IPS DF 19.7 (cell line): ENCODE data around the gene SLCO2B1.

Experiments used
- DNase-seq: peaks from one replicate; pipeline ENCODE4 v3.0.0-alpha.2; 2013; ENCODE audit warnings: low read depth, low spot score

Gene SLCO2B1

GRCh38 chr11:75145196-75145971 lies 5.5 kb upstream of the SLCO2B1 start:
- no peak for DNase-seq

GRCh38 chr11:75145972-75146519 lies 4.9 kb upstream of the SLCO2B1 start:
- DNase-seq: no peak

- DNase-seq: no peak
Measured at GRCh38 chr11:75146711-75147110, 4.2 kb upstream of the SLCO2B1 start.

GRCh38 chr11:75147191-75147874 lies 3.6 kb upstream of the SLCO2B1 start:
- no peak for DNase-seq

DNA sequence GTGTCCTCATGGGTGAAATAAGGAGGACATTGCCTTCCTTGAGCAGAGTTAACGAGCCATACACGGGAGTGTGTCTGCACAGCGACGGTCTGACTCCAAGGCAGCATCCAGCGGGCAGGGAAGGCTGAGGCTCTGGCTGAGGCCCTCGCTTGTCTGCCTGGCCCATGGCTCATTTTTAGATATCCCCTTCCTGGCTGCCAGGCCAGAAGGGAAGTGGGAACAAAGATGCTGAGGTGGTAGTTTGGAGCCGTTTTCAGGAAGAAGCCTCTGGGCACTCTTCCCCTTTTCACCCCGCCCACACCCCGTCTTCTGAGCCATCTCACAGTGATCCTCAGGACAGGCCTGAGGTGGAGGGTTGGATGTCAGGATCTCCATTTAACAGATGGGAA lies 3.0 kb upstream of the SLCO2B1 start:
- no peak for DNase-seq

- no peak for DNase-seq
Measured at GRCh38 chr11:75148436-75148983, 2.4 kb upstream of the SLCO2B1 start.

DNA sequence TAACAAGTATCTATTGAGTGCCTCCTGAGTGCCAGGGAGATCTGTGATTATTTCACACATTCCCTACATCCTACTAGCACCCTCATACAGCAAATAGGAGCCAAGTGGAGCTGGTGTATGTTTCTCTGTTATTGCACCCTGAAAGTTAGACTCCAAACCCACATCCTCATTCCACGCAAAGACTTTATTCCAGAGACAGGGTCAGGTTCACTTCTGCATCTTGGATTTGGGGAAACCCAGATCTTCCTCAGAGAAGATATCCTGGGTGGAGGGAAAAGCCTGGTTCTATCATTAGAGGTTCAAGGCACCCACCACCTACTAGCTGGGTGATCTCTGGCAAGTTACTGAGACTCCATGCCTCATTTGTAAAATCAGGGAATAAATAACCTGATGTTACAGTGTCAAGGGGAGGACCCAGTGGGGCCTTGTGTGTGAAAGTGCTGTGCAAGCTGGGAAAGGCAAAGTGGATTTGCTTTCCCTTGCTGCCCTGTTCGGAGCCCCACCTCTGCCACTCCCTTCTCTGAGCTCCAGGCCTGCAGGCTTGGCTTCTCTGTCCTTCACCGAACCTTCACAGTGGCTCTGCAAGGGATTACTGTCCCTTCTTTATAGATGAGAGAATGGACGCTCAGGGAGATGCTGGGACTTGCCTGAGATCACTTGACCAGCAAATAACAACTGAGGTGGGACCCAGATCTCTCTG lies 991 bp upstream of the SLCO2B1 start:
- no peak for DNase-seq

DNA sequence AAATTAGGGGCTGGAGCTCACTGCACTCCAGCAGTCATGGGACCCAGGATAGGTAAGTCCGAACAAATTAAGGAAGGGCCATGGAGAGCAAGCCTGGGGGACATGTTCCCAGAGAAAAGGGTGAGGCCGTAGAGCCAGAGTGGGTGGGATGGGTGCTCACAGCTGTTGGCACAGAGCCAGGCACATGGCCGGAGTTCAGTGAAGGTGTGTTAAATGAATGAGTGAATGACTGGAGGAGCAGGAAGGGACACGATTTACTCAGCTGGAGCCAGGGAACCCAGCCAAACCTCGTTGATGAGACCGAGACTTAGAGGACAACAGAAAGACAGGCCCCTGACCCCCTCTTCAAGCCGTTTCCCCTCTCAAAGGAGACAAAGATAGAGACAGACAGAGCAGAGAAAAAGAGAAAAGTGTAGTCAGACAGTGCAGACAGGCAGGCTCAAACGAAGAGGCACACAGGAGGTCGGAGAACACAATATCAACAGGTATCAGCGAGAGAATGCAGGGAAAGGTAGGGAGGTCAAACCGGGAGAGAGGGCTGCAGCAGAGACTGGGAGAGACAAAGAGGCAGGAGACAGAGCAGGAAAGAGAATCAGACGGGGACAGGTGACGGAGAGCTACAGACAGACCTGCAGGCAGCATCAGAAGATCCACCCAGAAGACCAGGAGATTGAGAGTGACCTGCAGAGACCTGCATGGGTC lies 590 bp downstream of the SLCO2B1 start:
- no peak for DNase-seq

- no peak for DNase-seq
Measured at GRCh38 chr11:75152090-75152489, 1.2 kb downstream of the SLCO2B1 start.

DNA sequence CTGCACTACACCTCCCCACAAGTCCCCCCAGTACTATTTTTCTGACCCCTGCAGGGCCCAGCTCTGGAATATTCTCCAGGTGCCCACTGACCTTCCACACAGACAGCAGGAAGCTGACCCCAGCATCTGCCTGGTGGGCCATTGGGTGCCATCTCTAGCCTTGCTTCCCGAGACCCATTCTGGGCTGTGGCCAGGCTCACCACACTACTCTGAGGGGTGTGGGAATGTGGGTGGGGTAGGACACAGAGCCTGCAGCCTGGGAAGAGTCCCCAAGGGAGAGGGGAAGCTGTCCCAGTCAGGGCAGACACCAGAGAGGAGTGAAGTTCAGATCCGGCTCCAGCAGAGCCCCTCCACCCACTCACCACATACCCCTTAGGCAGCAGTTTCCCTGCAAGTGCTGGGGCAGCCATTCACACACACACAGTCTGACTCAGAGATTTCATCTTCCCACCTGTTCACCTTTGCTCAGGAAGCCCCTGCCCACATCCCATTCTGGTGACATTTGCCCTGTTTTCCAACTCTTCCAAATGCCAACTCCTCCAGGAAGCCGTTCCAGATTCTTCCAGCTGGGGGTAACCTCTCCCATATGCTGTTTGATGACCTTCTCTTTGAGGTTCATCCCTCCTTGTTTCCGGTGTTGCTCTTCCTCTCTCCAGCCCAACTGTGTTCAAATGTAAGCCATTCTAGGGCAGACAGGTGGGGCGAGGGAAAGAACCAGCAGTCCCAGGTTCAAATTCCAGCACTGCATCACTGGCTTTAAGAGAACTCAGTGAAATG lies 1.9 kb downstream of the SLCO2B1 start:
- DNase-seq: no peak

DNA sequence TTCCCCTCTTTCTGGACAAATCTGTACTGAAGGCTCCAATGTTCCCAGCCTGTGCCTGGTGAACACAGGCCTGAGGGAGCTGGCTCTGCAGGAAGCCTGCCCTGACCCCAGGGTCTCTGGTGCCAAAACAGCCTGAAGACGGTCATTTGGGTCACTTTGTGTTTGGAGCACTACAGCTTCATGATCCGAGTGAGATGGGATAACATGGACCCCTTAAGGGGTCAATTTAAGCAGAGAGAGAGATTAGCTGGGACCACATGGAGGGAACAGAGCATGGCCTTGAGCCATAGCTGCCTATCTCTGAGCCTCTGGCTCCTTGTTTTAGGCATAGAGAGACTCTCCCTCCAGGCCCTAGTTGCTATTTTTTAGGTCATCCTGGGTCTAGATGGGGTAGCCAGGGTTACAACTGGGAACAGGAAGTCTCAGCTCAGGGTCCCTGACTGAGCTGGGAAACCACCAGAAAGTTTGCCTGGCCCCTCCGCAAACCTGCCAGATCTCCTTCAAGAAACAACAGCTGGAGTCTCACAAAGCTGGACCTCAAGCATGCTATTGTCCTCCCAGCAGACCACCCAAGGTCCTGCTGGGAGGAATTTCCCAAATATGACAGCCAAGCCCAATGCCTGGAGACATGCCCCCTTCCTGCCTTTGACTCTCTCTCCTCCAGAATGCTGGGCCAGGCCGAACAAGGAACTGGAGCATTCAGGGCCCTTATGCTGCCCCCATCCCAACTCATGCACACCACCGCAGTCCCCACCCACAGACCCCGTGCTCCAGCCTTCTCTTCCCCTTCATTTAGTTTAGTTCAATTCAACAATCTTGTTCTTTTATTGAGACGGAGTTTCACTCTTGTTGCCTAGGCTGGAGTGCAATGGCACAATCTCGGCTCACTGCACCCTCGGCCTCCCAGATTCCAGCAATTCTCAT lies 4.0 kb downstream of the SLCO2B1 start:
- no peak for DNase-seq

DNA sequence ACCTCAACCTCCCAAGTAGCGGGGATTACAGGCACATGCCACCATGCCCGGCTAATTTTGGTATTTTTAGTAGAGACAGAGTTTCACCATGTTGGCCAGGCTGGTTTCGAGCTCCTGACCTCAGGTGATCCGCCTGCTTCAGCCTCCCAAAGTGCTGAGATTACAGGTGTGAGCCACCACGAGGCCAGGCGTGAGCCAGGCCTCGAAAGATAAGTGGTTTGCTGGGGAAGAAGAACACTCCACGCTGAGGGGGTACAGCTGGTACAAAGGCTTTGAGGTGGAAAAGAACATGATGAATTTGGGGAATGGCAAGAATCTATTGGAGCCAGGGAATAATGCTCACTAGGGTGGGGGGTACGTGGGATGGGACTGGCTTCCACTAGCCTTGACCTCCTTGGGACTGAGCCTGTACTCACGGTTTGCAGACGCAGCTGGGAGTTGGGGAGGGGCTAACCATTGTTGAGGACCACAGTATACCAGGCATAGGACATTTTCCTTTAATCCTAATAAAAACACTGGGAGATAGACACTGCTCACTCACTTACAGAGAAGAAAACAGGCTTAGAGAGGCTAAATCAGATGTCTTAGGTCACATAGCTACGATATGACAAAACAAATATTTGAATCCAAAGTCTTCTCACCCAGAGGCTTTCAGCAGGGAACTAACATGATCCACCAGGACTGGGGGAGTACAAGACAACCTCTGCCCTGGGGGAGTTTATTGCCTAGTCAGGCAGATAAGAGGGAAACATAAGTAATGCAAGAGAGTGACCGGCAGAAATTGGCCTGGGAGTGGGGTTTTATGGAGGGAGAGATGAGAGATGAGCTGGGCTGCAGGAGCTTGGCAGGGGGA lies 4.9 kb downstream of the SLCO2B1 start:
- DNase-seq: no peak

GRCh38 chr11:75158241-75158640 lies 7.3 kb downstream of the SLCO2B1 start:
- no peak for DNase-seq

GRCh38 chr11:75158696-75159150 lies 7.8 kb downstream of the SLCO2B1 start:
- no peak for DNase-seq

GRCh38 chr11:75159151-75159953 lies 8.4 kb downstream of the SLCO2B1 start:
- DNase-seq: no peak

DNA sequence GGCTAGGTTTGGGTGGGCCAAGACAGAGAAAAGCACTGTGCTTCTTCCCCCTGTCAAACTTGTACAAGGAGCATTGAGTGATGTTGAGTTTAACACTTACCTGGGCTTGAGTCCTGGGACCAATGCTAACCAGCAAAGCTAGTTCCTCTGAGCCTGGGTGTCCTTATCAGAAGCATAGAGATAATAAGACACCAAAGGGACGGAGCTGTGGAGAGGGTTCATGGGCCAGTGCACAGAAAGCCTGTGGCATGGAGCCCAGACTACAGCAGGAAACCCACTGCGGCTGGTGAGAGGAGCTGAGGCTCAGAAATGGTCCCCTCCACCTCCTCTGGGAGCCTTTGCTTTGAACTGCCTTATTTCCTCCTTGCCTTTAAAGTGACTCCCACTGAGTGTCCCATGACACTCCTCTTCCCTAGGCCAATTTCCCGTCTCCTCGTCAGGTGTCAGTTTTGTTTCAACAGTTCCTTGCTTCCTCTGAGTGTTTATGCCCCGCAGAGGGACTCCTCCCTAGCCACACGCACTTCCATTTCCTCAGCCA lies 9.4 kb downstream of the SLCO2B1 start:
- no peak for DNase-seq

DNA sequence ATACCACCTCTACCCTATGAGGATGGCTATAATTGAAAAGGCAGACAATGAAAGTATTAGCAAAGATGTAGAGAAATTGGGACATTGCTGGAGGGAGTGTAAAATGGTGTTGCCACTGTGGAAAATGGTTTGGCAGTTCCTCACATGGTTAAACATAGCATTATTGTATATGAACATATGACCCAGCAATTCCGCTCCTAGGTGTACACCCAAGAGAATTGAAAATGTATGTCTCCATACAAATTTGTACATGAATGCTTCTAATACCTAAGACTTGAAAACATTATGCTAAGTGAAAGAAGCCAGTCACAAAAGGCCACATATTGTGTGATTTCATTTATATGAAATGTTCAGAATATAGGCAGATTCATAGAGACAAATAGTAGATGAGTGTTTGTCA lies 10.0 kb downstream of the SLCO2B1 start:
- no peak for DNase-seq
